HCT116 (cell line): ENCODE results near the gene CA10. TPM values are rescaled to one million over a fixed set of nuclear protein-coding genes. Genes with fewer than 3 reads are reported as not detected.

Experiments used
- ATAC-seq: fragments of 200-7000 bp; cut with Tn5 transposase; 2 replicates; pipeline ENCODE4 v1.9.1; 2020; ENCODE audit warnings: mild to moderate bottlenecking, moderate library complexity
- BruUV-seq: library from RNA; stranded (reverse); fragments of 400-500 nt; replicated peaks from 2 replicates; lab custom pipeline; 2021; lab: Mats Ljungman, UMichigan
- CTCF ChIA-PET: fragments of 300-600 bp; sonication (Branson Sonifier 250); formaldehyde crosslinking; loops from one replicate; lab custom pipeline; 2021; ENCODE audit warnings: antibody characterized with exemption; lab: Charles Lee
- POLR2A ChIA-PET: fragments of 300-600, 350-600 bp; sonication (Branson Sonifier 250); formaldehyde crosslinking; loops from one replicate; lab custom pipeline; 2021; ENCODE audit warnings: antibody characterized with exemption; lab: Charles Lee
- RAD21 ChIA-PET, 2 experiments: fragments of 300-600 bp; sonication (Branson Sonifier 250); formaldehyde crosslinking; loops; one replicate each; lab custom pipeline; 2023; ENCODE audit warnings: low total read pairs in 2 of 2; ENCODE audit not compliant: uncharacterized antibody in 2 of 2, unreplicated experiment in 2 of 2, low non-redundant PET in 1 of 2; lab: Charles Lee
- DNase-seq: peaks from one replicate; pipeline ENCODE4 v3.0.0-alpha.2; 2010; ENCODE audit warnings: low read depth, low spot score
- H2AFZ ChIP-seq: fragments of 200-600 bp; shearing (Covaris generic), sonication (generic); 2 replicates; pipeline ENCODE4 v1.6.1; 2017; ENCODE audit warnings: low read depth, mixed run types, mixed read lengths, antibody characterized with exemption, low read length; ENCODE audit not compliant: poor library complexity, severe bottlenecking
- H3K27ac ChIP-seq: 2 replicates; pipeline ENCODE4 v1.5.1; 2012; ENCODE audit warnings: low read depth, low read length
- H3K27me3 ChIP-seq: fragments of 200-600 bp; sonication (generic); 2 replicates; pipeline ENCODE4 v1.6.1; 2016; ENCODE audit warnings: mixed run types, low read length, mixed read lengths; ENCODE audit not compliant: insufficient read depth
- H3K36me3 ChIP-seq, 2 experiments: fragments of 200-500 bp in 1 of 2; fragments of 200-600 bp in 1 of 2; sonication (Bioruptor generic) in 1 of 2; sonication (generic) in 1 of 2; 2 replicates each; pipeline versions ENCODE4 v1.5.1 to v1.6.1; 2014 to 2016; ENCODE audit warnings: low read length in 2 of 2, inconsistent platforms in 1 of 2, mixed read lengths in 1 of 2, mixed run types in 1 of 2; ENCODE audit not compliant: insufficient read depth in 2 of 2, control insufficient read depth in 1 of 2
- H3K4me1 ChIP-seq, 2 experiments: fragments of 200-600 bp in 1 of 2; sonication (generic) in 1 of 2; 2 replicates each; pipeline versions ENCODE4 v1.5.1 to v1.6.1; 2012 to 2017; ENCODE audit warnings: low read length in 2 of 2, inconsistent platforms in 1 of 2, mild to moderate bottlenecking in 1 of 2, mixed read lengths in 1 of 2, mixed run types in 1 of 2, moderate library complexity in 1 of 2; ENCODE audit not compliant: insufficient read depth in 2 of 2, control insufficient read depth in 1 of 2
- H3K4me2 ChIP-seq: fragments of 200-600 bp; sonication (generic); 2 replicates; pipeline ENCODE4 v1.6.1; 2017; ENCODE audit warnings: mixed run types, low read length, mixed read lengths
- H3K4me3 ChIP-seq, 2 experiments: fragments of 200-600 bp in 1 of 2; sonication (generic) in 1 of 2; replicated peaks in 1 of 2; 2 replicates each; pipeline ENCODE4 v1.5.1; 2011 to 2016; ENCODE audit warnings: low read length in 2 of 2, control low read depth in 1 of 2, low read depth in 1 of 2, mild to moderate bottlenecking in 1 of 2, mixed read lengths in 1 of 2, mixed run types in 1 of 2
- H3K79me2 ChIP-seq: fragments of 200-600 bp; sonication (generic); 2 replicates; pipeline ENCODE4 v1.6.1; 2017; ENCODE audit warnings: mild to moderate bottlenecking, mixed run types, low read length, moderate library complexity, mixed read lengths; ENCODE audit not compliant: insufficient read depth
- H3K9ac ChIP-seq: fragments of 200-600 bp; sonication (generic); 2 replicates; pipeline ENCODE4 v1.6.1; 2016; ENCODE audit warnings: low read length, mixed read lengths
- H3K9me2 ChIP-seq: fragments of 200-600 bp; sonication (generic), shearing (Covaris generic); 2 replicates; pipeline ENCODE4 v1.6.1; 2017; ENCODE audit warnings: mixed run types, mild to moderate bottlenecking, moderate library complexity; ENCODE audit not compliant: insufficient read depth
- H3K9me3 ChIP-seq, 2 experiments: fragments of 200-500 bp in 1 of 2; fragments of 200-600 bp in 1 of 2; sonication (Bioruptor generic) in 1 of 2; sonication (generic) in 1 of 2; 2 replicates each; pipeline ENCODE4 v1.6.1; 2014 to 2017; ENCODE audit warnings: low read length in 2 of 2, mixed read lengths in 2 of 2, inconsistent platforms in 1 of 2, low read depth in 1 of 2, mild to moderate bottlenecking in 1 of 2, mixed run types in 1 of 2, moderate library complexity in 1 of 2; ENCODE audit not compliant: control insufficient read depth in 1 of 2, insufficient read depth in 1 of 2
- H4K20me1 ChIP-seq: fragments of 200-600 bp; sonication (generic), shearing (Covaris generic); 2 replicates; pipeline ENCODE4 v1.6.1; 2017; ENCODE audit warnings: mixed run types, mild to moderate bottlenecking, moderate library complexity; ENCODE audit not compliant: insufficient read depth
- ELF1 ChIP-seq: IDR thresholded peaks from 2 replicates; pipeline ENCODE4 v1.6.1; 2012; ENCODE audit warnings: low read depth, borderline replicate concordance
- EZH2phosphoT487 ChIP-seq: fragments of 200-600 bp; IDR thresholded peaks from 2 replicates; pipeline ENCODE4 v1.6.1; 2018; ENCODE audit warnings: antibody characterized with exemption, borderline replicate concordance
- FOSL1 ChIP-seq: IDR thresholded peaks from 2 replicates; pipeline ENCODE4 v1.6.1; 2012; ENCODE audit warnings: low read depth
- JUND ChIP-seq: IDR thresholded peaks from 2 replicates; pipeline ENCODE4 v1.6.1; 2012
- RAD21 ChIP-seq: IDR thresholded peaks from 2 replicates; pipeline ENCODE4 v1.6.1; 2012; ENCODE audit warnings: low read depth, mild to moderate bottlenecking
- SP1 ChIP-seq: IDR thresholded peaks from 2 replicates; pipeline ENCODE4 v1.6.1; 2012; ENCODE audit warnings: low read depth
- ZFX ChIP-seq: fragments of 450-650 bp; IDR thresholded peaks from 2 replicates; pipeline ENCODE4 v1.6.1; 2017
- intact Hi-C: fragments of 100-400 bp; cut with micrococcal nuclease; formaldehyde crosslinking; loops from 2 replicates; pipeline ENCODE4 v1.10.0; 2022
- total RNA-seq: library from RNA; stranded (reverse); gene quantifications from one replicate; pipeline ENCODE4 v1.2.1, GENCODE V29; 2021; ENCODE audit not compliant: unreplicated experiment
- TF ChIP-seq, protein P1 (sequence below): IDR thresholded peaks from 2 replicates; pipeline ENCODE4 v1.6.1; 2011; ENCODE audit warnings: mild to moderate bottlenecking, low read length, moderate library complexity; ENCODE audit not compliant: insufficient replicate concordance; ENCODE audit errors: extremely low read depth
- TF ChIP-seq, protein P2 (sequence below): IDR thresholded peaks from 2 replicates; pipeline ENCODE4 v1.6.1; 2012

Gene CA10
- total RNA-seq, 1 experiment from 2014 or later: not detected

DNA sequence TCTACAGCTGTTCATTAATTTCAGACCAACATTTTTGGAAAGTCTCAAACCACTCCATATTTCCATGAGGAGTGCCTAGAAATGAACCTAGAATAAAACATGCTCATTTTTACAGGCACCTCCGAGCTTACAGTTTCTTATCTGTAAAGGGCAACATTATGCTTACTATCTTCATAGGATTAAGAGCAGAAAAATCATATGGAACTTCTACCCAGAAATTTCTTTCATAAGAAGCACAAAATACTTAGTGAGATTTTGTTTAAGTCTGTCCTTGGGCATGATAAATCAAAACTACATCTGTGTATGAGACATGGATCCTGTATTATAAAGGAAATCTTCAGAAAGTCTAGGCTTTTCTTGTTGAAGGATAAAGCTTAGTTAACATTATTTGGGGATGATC lies 187.4 kb downstream of the CA10 start:
- no peaks in the 10 kb centered on the region for H3K79me2 ChIP-seq
- no TSS peak for BruUV-seq
- ATAC-seq (no peak), DNase-seq (no peak)
- ChIA-PET CTCF (no interaction called here), RAD21 (no interaction called here), POLR2A (no interaction called here)
- intact Hi-C loops: no loop called here
- no peaks in the 10 kb centered on the region for H3K4me1 ChIP-seq
- no peak overlapping the region for H2AFZ ChIP-seq
- no peak overlapping the region for H3K27ac ChIP-seq
- no peaks in the 10 kb centered on the region for H4K20me1 ChIP-seq
- H3K36me3 ChIP-seq: no peaks in the 10 kb centered on the region
- peaks cover 4 to 5% of the 10 kb centered on the region in 2 experiments; a peak in 2 of 4 replicates for H3K9me3 ChIP-seq
- H3K9me2 ChIP-seq: no peaks in the 10 kb centered on the region
- H3K4me3 ChIP-seq: no peak overlapping the region
- H3K27me3 ChIP-seq: no peaks in the 10 kb centered on the region
- no peak overlapping the region for H3K4me2 ChIP-seq
- no peak overlapping the region for H3K9ac ChIP-seq
- TF ChIP-seq ELF1 (no peak), FOSL1 (no peak), ZFX (no peak), JUND (no peak), SP1 (no peak)
- TF ChIP-seq, protein P1, sequence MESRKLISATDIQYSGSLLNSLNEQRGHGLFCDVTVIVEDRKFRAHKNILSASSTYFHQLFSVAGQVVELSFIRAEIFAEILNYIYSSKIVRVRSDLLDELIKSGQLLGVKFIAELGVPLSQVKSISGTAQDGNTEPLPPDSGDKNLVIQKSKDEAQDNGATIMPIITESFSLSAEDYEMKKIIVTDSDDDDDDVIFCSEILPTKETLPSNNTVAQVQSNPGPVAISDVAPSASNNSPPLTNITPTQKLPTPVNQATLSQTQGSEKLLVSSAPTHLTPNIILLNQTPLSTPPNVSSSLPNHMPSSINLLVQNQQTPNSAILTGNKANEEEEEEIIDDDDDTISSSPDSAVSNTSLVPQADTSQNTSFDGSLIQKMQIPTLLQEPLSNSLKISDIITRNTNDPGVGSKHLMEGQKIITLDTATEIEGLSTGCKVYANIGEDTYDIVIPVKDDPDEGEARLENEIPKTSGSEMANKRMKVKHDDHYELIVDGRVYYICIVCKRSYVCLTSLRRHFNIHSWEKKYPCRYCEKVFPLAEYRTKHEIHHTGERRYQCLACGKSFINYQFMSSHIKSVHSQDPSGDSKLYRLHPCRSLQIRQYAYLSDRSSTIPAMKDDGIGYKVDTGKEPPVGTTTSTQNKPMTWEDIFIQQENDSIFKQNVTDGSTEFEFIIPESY: no peak
- TF ChIP-seq, protein P2, sequence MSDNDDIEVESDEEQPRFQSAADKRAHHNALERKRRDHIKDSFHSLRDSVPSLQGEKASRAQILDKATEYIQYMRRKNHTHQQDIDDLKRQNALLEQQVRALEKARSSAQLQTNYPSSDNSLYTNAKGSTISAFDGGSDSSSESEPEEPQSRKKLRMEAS: no peak
- TF ChIP-seq, all 23 proteins: peak for 0

DNA sequence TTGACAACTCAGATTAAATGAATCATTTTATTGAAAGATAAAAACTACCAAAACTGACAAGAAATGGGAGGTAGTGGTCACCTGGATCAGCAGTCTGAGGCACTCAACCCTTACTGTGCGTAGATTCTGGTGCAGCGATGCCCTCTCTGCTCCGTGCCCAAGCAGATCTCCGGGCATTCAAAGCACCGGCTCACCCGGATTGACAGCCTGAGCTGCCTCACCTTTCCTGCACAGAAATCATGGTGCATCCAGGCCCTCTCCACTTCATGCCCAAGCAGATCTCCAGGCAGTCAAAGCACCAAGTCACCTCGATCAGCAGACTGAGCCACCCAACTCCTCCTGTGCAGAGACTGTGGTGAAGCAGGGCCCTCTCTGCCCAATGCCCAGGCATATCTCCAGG lies 196.8 kb downstream of the CA10 start:
- ChIA-PET CTCF (no interaction called here), POLR2A (no interaction called here), RAD21 (no interaction called here)

More for the DNA sequence above, 196.8 kb downstream of the CA10 start:
- ATAC-seq: no peak
- TF ChIP-seq RAD21 (no peak), EZH2phosphoT487 (no peak)
- TF ChIP-seq, all 23 proteins: peak for 0
- Histone ChIP-seq H3K27ac (no peak overlapping the region), H3K4me2 (no peak overlapping the region), H3K4me3 (no peak overlapping the region), H3K36me3 (no peaks in the 10 kb centered on the region; a peak in 1 of 4 replicates), H3K27me3 (no peaks in the 10 kb centered on the region), H4K20me1 (no peaks in the 10 kb centered on the region), H2AFZ (no peak overlapping the region), H3K79me2 (no peaks in the 10 kb centered on the region), H3K9me2 (no peaks in the 10 kb centered on the region), H3K9ac (no peak overlapping the region), H3K4me1 (no peaks in the 10 kb centered on the region), H3K9me3 (peaks cover 40 to 56% of the 10 kb centered on the region in 2 experiments; a peak in 3 of 4 replicates)
- BruUV-seq: no TSS peak
- DNase-seq: no peak
- intact Hi-C loops: no loop called here
